Fibroblast of mammary gland (primary cell): ENCODE data around the gene TRDN.
"Not testable (repeated sequence)": the region's sequence is repeated elsewhere in the genome, so short reads cannot be mapped to it uniquely, and the experiment has no call there.

Experiments
- DNase-seq: peaks from one replicate; pipeline ENCODE4 v3.0.0-alpha.2; 2010; ENCODE audit warnings: low read depth
- H3K4me3 ChIP-seq: 2 replicates; pipeline ENCODE4 v1.5.1; 2011; ENCODE audit warnings: low read depth, mild to moderate bottlenecking, low read length, moderate library complexity; ENCODE audit not compliant: control insufficient read depth
- CTCF ChIP-seq: conservative IDR thresholded peaks from 2 replicates; pipeline ENCODE4 v1.5.1; 2011; ENCODE audit warnings: low read depth, low read length, inconsistent platforms; ENCODE audit not compliant: control insufficient read depth, insufficient read depth

TRDN gene

GRCh38 chr6:123503619-123504018 is 133.1 kb downstream of the TRDN start:
- DNase-seq: no peak
- H3K4me3 ChIP-seq: no peak overlapping the region
- no peak for TF ChIP-seq CTCF

GRCh38 chr6:123497025-123497424 is 139.7 kb downstream of the TRDN start:
- no peak for TF ChIP-seq CTCF
- no peak for DNase-seq

GRCh38 chr6:123489589-123489988 is 147.2 kb downstream of the TRDN start:
- H3K4me3 ChIP-seq: no peak overlapping the region
- DNase-seq: peak; percentile 30
- TF ChIP-seq CTCF: no peak

More at GRCh38 chr6:123497025-123497424, 139.7 kb downstream of the TRDN start:
- H3K4me3 ChIP-seq: no peak overlapping the region

- TF ChIP-seq CTCF: no peak
Measured at GRCh38 chr6:123480986-123481385, 155.8 kb downstream of the TRDN start.

GRCh38 chr6:123472025-123472702 is 164.6 kb downstream of the TRDN start:
- not testable (repeated sequence) for H3K4me3 ChIP-seq, DNase-seq

More at GRCh38 chr6:123480986-123481385, 155.8 kb downstream of the TRDN start:
- DNase-seq: no peak
- no peak overlapping the region for H3K4me3 ChIP-seq

- no peak for TF ChIP-seq CTCF
- H3K4me3 ChIP-seq: no peak overlapping the region
- DNase-seq: no peak
Measured at GRCh38 chr6:123467392-123467791, 169.4 kb downstream of the TRDN start.

- no peak for TF ChIP-seq CTCF
- no peak for DNase-seq
- H3K4me3 ChIP-seq: no peak overlapping the region
Measured at GRCh38 chr6:123462152-123462551, 174.6 kb downstream of the TRDN start.
